ENCODE data around the gene DNAH10. TPM values are rescaled to one million over a fixed set of nuclear protein-coding genes. Genes with fewer than 3 reads are reported as not detected.

Gene DNAH10
- total RNA-seq, 1 experiment from 2014 or later = not detected

GRCh38 chr12:123967121-123967586 lies 205.1 kb downstream of the DNAH10 start:
- no peak overlapping the region for H3K4me2 ChIP-seq
- no peaks in the 10 kb centered on the region for H3K9me3 ChIP-seq (ENCODE audit: insufficient read depth, low read depth)
- DNase-seq = no peak
- no peak overlapping the region for H3K4me3 ChIP-seq
- TF ChIP-seq EZH2 (IDR thresholded peaks at IDR 0.05; ENCODE audit: low read depth) = no peak
- TF ChIP-seq, protein P1, sequence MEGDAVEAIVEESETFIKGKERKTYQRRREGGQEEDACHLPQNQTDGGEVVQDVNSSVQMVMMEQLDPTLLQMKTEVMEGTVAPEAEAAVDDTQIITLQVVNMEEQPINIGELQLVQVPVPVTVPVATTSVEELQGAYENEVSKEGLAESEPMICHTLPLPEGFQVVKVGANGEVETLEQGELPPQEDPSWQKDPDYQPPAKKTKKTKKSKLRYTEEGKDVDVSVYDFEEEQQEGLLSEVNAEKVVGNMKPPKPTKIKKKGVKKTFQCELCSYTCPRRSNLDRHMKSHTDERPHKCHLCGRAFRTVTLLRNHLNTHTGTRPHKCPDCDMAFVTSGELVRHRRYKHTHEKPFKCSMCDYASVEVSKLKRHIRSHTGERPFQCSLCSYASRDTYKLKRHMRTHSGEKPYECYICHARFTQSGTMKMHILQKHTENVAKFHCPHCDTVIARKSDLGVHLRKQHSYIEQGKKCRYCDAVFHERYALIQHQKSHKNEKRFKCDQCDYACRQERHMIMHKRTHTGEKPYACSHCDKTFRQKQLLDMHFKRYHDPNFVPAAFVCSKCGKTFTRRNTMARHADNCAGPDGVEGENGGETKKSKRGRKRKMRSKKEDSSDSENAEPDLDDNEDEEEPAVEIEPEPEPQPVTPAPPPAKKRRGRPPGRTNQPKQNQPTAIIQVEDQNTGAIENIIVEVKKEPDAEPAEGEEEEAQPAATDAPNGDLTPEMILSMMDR (conservative IDR thresholded peaks at IDR 0.05) = no peak
- POLR2A ChIA-PET (ENCODE audit: unreplicated experiment) = no interaction called here
- H2AFZ ChIP-seq = no peak overlapping the region
- H3K79me2 ChIP-seq (ENCODE audit: low read depth) = 0 out of 2 replicates have a peak, but pooled peaks cover 10% of the 10 kb centered on the region
- peaks cover 9% of the 10 kb centered on the region; the same call in 1 of the 2 replicates for H3F3A ChIP-seq (ENCODE audit: insufficient read depth, low read depth)
- H3K9me2 ChIP-seq (ENCODE audit: insufficient read depth) = no peaks in the 10 kb centered on the region
- no peak overlapping the region for H3K27ac ChIP-seq
- H3K4me1 ChIP-seq (replicated peaks; ENCODE audit: insufficient read depth) = peaks cover 8% of the 10 kb centered on the region
- H4K20me1 ChIP-seq (ENCODE audit: insufficient read depth) = no peaks in the 10 kb centered on the region
- CTCF ChIA-PET = no interaction called here
- no peaks in the 10 kb centered on the region for H3K27me3 ChIP-seq (ENCODE audit: insufficient read depth, low read depth)
- H3K36me3 ChIP-seq (ENCODE audit: low read depth) = no peaks in the 10 kb centered on the region
- no TSS peak for BruUV-seq (replicated peaks)
- intact Hi-C loops (cut with micrococcal nuclease; ENCODE audit: unreplicated experiment) = no loop called here

- Histone ChIP-seq H3K27me3 (ENCODE audit: insufficient read depth, low read depth) (no peaks in the 10 kb centered on the region), H3K4me3 (peak overlapping the region; percentile 85), H2AFZ (peak overlapping the region; percentile 80), H4K20me1 (ENCODE audit: insufficient read depth) (no peaks in the 10 kb centered on the region; the same call in 1 of the 2 replicates), H3K79me2 (ENCODE audit: low read depth) (peaks cover 35% of the 10 kb centered on the region), H3K4me2 (peak overlapping the region; percentile 76), H3K27ac (no peak overlapping the region), H3F3A (ENCODE audit: insufficient read depth, low read depth) (peaks cover 9% of the 10 kb centered on the region; the same call in 1 of the 2 replicates), H3K9me2 (ENCODE audit: insufficient read depth) (no peaks in the 10 kb centered on the region), H3K4me1 (replicated peaks; ENCODE audit: insufficient read depth) (peaks cover 20% of the 10 kb centered on the region), H3K36me3 (ENCODE audit: low read depth) (0 out of 2 replicates have a peak, but pooled peaks cover 4% of the 10 kb centered on the region), H3K9me3 (ENCODE audit: insufficient read depth, low read depth) (no peaks in the 10 kb centered on the region)
- no peak for TF ChIP-seq EZH2 (IDR thresholded peaks at IDR 0.05; ENCODE audit: low read depth)
- TF ChIP-seq, protein P1 (conservative IDR thresholded peaks at IDR 0.05) = no peak
- ChIA-PET CTCF (no interaction called here), POLR2A (ENCODE audit: unreplicated experiment) (no interaction called here)
- BruUV-seq (replicated peaks) = TSS peak; percentile 47
- no peak for DNase-seq
- intact Hi-C loops (cut with micrococcal nuclease; ENCODE audit: unreplicated experiment) = loop anchor here (10.0 kb wide), 1 partner anchor 543 kb away; no protein-coding TSS in a partner anchor
These were observed 209.3 kb downstream of the DNAH10 start for GRCh38 chr12:123971449-123971769.

DNA sequence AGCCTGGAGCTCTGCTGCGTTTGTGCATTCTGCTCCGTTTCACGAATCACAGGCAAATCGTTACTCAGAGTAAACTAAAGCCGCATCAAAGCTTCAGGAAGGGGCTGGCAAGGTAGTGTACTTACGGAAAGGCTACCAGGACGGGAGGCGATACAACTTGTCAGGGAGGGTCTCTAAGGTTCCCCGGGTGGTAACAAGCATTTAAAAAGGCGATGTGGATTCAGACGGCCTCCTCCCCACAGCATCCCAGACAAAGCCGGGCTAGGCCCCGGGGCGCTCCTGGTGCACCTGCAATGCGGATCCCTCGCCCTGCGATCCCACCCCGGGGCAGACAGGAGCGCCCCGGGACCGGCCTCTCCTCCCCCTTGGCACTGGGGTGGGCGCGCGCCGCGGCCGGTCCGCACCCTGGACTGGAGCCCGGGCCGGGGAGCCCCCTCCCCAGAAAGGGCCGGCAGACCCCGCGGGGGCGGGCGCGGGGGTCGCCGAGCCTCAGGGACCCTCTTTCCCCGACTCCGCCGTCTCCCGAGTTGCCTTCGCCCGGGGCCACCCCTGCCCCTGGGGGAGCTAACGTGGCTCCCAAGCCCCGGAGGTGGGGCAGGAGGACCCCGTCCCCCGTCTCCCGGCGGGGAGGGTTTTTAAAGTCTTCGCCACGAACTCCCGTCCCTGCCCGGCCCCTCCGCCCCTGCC lies 209.8 kb downstream of the DNAH10 start:
- peaks cover 35% of the 10 kb centered on the region for H3K79me2 ChIP-seq (ENCODE audit: low read depth)

More for the DNA sequence above, 209.8 kb downstream of the DNAH10 start:
- ChIA-PET CTCF (no interaction called here), POLR2A (ENCODE audit: unreplicated experiment) (no interaction called here)
- 0 out of 2 replicates have a peak, but pooled peaks cover 4% of the 10 kb centered on the region for H3K36me3 ChIP-seq (ENCODE audit: low read depth)
- H3K9me2 ChIP-seq (ENCODE audit: insufficient read depth) = no peaks in the 10 kb centered on the region
- H3F3A ChIP-seq (ENCODE audit: insufficient read depth, low read depth) = peaks cover 9% of the 10 kb centered on the region; the same call in 1 of the 2 replicates
- BruUV-seq (replicated peaks) = no TSS peak
- H3K9me3 ChIP-seq (ENCODE audit: insufficient read depth, low read depth) = no peaks in the 10 kb centered on the region
- peak overlapping the region; percentile 76 for H3K4me2 ChIP-seq
- peaks cover 20% of the 10 kb centered on the region for H3K4me1 ChIP-seq (replicated peaks; ENCODE audit: insufficient read depth)
- H2AFZ ChIP-seq = peak overlapping the region; percentile 80
- TF ChIP-seq, protein P1 (conservative IDR thresholded peaks at IDR 0.05) = no peak
- TF ChIP-seq EZH2 (IDR thresholded peaks at IDR 0.05; ENCODE audit: low read depth) = no peak
- H3K4me3 ChIP-seq = peak overlapping the region; percentile 85
- H3K27ac ChIP-seq = no peak overlapping the region
- H4K20me1 ChIP-seq (ENCODE audit: insufficient read depth) = no peaks in the 10 kb centered on the region; the same call in 1 of the 2 replicates
- peak in 1 of 2 experiments; percentile 24 for DNase-seq
- intact Hi-C loops (cut with micrococcal nuclease; ENCODE audit: unreplicated experiment) = loop anchor here (2.0 to 10.0 kb wide), 2 partner anchors 67 to 543 kb away; no protein-coding TSS in a partner anchor
- no peaks in the 10 kb centered on the region for H3K27me3 ChIP-seq (ENCODE audit: insufficient read depth, low read depth)
